ENCODE measurements around the gene NEDD4.
"Not testable (repeated sequence)": the region's sequence is repeated elsewhere in the genome, so short reads cannot be mapped to it uniquely, and the experiment has no call there.

Gene NEDD4

DNA sequence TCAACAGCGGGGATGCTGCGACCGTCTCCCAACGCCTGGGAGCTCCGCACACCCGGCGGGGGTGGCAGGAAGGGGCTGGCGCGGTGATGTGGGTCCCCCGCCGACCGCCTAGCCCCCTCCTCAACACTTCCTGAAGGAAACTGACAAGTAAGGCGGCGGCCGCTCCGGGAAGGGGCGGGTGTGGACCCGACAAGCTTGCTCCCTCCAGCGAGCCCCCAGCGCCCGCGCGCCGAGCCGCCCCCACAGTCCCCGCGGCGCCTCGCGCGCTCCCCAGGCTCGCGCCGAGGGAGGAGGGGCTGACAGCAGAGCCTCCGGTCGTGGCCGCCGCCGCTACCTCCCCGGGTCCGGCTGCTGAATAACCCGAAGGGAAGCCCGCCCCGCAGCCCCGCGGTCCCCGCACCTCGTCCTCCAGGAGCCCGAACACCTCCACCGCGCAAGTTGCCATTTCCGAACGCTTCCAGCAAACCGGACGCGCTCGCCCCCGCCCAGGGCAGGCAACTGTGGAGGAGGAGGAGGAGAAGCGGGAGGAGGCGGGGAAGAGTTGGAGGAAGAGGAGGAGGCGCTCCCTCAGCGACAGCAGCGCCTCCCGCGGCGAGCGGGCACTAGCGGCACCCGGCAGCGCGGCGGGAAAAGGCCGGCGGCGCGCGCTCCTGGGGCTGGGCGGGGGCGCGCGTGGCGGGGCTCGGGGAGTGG, at the start of gene NEDD4:
NEDD4 (minus strand) TSS at position 502 of the 693 bp plus-strand sequence; CDS start at position 445, 57 bp downstream.
- DNase-seq (ENCODE audit: low spot score) = peak; percentile 82

DNA sequence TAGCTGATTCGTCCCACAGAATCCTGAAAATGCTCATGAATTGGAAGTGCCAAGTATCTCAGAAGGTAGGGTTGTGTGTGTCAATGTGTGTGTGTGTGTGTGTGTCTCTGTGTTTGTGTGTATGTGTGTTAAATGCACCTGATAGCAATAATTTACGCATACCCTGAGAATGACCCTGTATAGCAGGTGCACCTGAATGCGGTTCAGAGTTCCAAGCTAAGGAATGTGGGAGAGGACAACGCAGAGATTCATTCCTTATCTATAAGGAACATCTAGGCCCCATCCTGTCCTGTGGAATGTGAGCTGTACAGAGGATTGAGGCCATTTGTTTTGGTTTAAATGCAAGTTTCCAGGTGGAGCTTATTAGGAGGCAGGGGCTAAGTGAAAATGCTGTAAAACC, 49.1 kb upstream of the NEDD4 start:
- DNase-seq (ENCODE audit: low spot score) = no peak

DNA sequence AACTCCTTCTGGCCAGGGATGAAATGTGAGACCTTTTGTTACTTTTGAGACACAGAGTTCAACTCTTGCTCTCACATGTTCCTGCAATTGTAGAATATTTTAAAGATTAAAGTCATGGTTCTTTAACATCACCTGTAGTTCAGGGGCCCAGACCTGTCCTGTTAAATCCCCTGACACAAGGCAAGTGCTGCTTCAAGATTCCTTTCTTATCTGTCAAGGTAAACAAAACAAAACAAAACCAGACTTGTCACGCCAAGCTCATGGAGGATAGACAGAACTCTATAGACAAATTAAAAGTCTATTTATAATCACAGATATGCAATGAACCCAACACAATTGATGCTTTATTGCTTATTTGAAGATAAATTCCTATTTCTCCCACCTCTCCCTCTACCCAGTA, 48.6 kb upstream of the NEDD4 start:
- DNase-seq (ENCODE audit: low spot score) = no peak

DNA sequence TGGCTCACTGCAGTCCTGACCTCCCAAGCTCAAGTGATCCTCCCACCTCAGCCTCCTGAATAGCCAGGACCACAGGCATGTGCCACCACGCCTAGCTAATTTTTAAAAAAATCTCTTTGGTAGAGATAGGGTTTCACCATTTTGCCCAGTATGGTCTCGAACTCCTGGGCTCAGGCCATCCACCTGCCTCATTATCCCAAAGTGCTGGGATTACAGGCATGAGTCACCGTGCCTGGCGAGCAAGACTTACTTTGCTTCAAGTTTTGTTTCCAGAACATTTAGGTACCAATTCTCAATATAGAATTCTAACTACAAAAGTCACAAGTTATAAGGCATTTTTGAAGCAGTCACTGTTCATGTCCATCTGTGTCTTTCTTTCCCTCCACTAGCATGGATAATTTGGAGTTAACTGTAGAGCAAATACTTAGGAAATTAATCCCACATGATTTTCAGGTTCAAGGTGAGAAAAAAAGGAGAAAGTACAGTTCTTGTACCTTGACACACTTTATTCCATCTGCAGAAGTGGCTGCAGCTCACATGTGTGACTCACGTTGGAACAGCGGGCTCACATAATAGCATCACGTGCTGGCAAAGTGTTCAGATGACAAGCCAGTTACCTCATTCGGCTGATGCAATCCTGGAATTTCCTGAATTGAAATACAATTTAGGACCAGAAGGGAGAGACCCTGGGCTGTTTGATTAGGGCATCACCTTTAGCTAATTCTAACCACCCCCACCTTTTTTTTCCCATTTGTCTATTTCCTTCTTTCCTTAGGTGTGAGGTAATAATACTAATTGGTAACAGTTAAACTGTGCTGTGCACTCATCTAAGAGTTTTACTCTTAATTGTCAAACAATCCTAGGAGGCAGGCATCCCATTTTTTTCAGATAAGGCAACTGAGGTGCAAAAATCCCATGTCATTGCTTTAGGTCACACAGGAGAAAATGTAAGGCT, 46.9 kb upstream of the NEDD4 start:
- no peak for DNase-seq (ENCODE audit: low spot score)

DNA sequence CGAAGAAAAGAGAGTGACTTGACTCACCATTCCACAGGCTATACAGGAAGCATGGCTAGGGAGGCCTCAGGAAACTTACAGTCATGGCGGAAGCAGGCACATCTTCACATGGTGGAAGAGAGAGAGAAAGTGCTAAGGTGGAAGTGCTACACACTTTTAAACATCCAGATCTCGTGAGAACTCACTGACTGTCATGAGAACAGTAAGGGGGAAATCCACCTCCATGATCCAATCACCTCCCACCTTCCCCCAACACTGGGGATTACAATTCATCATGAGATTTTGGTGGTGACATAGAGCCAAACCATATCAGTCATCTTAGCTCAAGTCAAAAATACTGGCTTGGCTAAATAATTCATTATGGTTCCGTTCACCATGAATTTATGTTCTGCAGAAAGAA, 45.3 kb upstream of the NEDD4 start:
- DNase-seq (ENCODE audit: low spot score) = no peak

DNA sequence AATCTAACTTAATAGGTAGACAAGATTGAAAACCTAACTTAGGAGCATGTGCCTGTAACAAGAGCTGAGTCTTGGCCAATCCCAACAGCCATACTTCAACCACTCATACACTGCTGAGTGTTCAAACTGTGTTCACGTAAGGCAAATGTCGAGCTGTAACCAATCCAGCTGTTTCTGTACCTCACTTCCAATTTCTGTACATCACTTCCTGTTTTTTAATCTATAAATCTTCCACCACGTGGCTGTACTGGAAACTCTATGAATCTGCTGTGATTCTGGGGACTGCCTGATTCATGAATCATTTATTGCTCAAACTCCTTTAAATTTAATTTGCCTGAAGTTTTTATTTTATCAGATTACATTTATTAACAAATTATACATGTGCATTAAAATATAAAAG, 44.6 kb upstream of the NEDD4 start:
- DNase-seq (ENCODE audit: low spot score) = peak; percentile 6

DNA sequence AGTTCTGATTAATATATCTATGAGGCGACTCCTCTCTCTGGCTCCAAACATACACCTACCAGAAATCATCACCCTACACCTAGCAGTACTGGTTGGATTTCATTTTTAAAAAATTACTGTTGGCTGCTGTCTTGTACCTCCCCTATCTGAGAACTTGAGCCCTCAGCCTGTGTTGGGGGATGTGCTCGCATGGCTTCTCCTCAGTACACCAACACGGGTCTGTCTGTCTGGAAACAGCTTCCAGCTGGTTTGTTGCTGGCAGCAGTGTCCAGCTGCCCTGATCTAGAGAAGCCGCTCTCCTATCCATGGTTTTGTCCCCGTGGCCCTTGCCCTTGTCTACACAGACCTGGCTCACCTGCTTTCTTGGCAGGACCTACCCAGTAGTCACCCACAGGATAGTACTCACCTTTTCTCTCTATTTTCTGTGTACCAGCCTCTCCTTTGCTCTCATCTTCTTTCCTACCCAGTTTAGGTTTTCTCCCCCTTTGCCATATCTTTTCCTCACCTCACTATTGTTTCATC, 43.2 kb upstream of the NEDD4 start:
- DNase-seq (ENCODE audit: low spot score) = no peak

DNA sequence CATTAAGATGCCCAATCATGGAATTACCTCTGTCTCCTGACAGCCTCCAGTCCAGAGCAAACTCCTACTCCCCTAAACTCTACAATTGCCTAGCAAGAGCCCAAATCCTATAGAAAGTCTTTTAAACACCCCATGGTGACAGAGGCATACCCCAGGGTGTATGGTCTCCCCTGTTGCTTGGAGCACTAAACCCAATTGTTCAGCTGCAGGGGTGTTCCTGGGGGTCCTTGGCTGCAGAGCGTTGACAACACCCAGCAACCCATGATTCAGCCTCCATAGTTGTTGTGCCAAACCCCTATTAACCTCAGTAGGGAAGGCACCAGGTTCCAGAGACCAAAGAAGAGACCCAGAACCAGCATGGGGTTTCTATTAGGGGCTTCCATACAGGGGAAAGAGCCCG, 41.8 kb upstream of the NEDD4 start:
- no peak for DNase-seq (ENCODE audit: low spot score)

DNA sequence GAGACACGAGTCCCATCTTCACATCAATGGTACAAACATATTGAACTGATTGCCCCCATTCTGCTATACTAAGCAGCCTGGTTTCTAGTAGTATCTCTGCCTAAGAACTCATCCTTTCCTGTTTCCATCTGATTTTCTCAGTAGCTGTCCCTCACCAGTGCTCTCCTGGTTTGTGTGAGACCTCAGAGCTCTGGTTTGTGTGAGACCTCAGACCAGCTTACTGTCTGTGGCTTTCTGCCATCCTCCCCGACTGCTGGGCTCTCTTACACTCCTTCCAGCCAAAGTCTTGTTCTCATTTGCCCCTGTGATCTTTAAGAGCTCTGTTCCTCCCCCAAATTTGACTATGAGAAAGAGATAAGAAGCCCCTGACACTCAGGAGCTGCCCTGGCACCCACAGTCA, 41.1 kb upstream of the NEDD4 start:
- peak; percentile 9 for DNase-seq (ENCODE audit: low spot score)

DNA sequence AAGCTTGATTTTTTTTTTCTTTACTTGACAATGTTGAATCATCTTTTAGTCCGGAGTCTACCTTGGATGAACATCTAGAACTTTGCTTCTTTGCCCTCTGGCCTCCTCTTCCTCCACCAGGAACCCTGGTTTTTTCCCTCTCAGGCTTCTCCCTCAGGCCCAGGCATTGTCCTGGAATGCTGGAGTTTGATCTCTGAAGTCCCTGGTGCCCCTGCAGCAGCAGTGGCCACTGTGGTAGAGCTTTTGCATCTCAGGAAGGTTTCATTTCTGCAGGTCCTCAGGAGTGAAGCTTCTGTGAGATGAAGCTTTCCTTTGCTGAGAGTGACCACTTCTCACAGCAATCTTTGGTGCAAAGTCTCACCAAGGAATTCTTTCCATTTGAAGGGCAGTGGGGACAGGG, 39.0 kb upstream of the NEDD4 start:
- DNase-seq (ENCODE audit: low spot score) = no peak

DNA sequence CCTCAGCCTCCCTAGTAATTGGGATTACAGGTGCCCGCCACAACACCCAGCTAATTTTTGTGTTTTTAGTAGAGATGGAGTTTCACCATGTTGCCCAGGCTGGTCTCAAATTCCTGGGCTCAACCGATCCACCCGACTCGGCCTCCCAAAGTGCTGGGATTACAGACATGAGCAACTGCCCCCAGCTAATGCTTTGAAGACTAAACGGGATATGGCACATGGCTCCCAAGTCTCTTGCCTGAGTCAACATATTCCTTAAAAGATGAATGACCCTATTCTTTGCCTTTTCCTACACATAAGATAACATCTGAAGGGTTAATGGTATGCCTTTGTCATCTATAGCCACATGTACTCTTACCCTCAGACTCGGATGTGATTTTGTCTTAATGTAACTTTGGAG, 38.4 kb upstream of the NEDD4 start:
- DNase-seq (ENCODE audit: low spot score) = no peak

DNA sequence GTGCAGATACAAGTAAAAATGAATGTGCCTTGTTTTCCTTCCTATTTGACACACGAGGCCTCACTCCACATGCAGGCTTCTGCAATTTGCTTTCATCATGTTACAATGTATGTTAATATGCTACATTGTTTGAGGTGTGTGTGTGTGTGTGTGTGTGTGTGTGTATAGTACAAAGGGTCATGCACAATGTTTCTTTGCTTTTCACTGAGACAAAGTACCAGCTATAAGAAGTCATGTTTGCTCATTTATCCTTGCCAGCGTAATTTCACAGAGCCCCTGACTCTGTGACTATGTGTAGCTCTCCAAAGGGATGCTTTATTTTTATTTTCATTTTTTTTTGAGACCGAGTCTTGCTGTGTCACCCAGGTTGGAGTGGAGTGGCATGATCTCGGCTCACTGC, 38.0 kb upstream of the NEDD4 start:
- no peak for DNase-seq (ENCODE audit: low spot score)

DNA sequence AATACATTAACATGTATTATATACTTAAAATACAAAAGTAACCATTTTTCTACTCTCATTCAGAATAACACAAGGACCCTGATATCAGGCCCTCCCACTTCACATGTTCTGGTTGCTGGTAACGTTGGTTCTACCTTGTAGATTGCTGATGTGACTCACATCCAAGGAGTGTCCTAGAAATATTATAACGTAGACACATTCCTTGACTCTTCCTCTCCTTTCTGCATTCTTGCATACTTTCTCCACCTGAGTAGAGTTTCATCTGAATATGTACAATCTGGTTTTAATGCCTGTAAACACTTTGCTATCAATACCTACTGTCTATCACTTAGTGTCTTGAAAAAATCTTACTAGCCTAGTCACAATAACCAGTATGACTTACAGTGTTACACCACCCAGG, 35.0 kb upstream of the NEDD4 start:
- no peak for DNase-seq (ENCODE audit: low spot score)

DNA sequence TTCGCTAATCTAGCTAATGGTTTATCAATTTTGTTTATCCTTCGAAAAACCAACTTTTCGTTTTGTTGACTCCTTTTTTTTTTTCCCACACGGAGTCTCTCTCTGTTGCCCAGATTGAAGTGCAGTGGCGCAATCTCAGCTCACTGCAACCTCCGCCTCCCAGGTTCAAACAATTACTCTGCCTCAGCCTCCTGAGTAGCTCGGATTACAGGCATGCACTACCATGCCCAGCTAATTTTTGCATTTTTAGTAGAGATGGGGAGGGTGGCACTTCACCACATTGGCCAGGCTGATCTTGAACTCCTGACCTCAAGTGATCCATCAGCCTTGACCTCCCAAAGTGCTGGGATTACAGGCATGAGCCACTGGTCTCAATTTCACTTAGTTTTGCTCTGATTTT, 29.7 kb upstream of the NEDD4 start:
- DNase-seq (ENCODE audit: low spot score) = not testable (repeated sequence)

DNA sequence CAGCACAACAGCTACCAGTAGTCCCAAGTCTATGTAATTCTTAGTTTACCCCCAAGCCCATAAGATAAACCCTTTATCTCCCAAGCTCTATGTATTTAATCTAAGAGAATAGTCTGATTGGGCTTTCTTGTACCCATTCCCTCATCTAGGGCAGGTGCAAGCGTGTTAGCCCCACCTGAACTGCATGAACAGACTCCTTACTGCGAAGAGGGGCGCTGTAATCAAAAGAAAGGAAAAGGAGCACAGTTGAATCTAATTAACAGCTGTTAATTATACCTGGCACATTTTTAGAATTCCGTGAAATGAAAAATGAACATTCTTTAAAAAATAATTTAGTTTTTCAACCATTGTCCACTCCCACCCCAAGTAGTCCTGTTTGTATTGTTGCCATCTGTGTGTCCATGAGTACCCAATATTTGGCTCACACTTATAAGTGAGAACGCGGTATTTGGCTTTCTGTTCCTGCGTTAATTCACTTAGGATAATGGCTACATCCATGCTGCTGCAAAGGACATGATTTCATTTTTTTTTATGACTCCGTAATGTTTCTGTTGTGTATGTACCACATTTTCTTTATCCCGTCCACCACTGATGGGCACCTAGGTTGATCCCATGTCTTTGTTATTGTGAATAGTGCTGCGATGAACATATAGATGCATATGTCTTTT, 26.5 kb upstream of the NEDD4 start:
- no peak for DNase-seq (ENCODE audit: low spot score)

DNA sequence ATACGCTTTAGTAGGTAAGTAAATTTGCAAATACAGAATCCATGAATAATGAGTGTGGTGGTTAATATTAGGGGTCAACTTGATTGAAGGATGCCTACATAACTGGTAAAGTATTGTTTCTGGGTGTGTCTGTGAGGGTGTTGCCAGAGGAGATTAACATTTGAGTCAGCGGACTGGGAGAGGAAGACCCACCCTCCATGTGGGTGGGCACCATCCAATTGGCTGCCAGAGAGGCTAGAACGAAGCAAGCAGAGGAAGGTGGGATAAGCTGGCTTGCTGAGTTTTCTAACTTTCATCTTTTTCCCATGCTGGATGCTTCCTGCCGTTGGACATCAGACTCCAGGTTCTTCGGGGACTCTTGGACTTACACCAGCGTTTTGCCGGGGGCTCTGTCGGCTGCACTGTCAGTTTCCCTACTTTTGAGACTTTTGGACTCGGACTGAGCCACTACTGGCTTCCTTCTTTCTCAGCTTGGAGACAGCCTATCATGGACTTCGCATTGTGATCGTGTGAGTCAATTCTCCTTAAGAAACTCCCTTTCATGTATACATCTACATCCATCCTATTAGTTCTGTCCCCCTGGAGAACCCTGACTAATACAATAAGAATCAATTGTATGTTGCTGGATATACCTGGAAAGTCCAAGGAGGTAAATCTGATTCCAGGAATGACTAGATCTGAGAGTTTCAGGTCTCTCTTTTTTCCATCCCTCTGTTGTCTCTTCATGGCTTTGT, 25.8 kb upstream of the NEDD4 start:
- no peak for DNase-seq (ENCODE audit: low spot score)

DNA sequence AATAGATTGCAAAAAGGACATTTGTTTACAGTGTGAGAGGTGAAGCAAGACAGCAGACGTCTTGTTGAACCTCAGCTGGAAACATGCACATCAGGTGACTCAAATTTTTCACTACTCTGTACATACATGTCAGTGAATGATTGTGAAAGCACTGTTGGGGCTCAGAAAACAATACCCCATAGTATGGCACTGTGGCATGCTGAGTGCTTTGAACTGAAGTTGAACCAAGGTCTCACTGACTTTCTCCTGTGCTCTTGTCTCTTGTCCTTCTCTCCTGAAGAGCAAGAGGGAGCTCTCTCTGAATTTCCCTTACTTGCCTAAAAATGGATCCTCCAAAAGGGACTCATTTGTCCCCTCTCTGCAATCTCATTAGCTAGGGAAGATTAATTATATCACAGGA, 24.5 kb upstream of the NEDD4 start:
- no peak for DNase-seq (ENCODE audit: low spot score)

DNA sequence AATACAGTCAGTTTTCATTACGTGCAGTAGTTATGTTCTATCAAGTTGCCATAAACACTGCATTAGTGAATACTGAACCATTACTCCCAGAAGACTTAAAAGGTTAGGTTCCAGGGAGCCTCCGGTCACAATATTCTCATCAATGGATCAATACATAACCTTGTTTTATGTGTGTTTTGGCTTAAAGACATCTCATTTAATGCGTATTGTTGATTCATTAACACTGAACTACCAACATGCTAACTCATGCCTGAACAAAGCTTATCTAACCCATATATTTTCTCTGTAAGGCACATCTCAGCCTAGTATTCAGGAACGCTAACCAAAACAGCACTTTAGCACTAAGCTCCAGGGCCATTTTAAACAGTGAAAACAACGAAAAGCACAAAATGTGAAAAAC, 24.1 kb upstream of the NEDD4 start:
- DNase-seq (ENCODE audit: low spot score) = no peak

DNA sequence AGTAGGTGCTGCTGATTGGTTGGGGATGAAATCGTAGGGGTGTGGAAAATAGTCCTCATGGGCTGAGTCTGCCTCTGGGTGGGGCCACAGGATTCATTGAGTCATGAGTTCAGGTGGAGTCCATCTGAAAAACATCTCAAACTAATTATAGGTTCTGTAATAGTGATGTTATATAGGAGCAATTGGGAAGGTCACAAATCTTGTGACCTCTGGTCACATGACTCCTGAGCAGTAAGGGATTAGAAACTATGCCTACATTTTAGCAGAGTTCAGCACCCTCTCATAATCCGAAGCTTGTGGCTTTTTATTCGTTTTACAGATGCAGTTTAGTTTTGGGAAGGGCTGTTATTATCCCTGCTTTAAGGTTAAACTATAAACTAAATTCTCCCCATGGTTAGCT, 22.9 kb upstream of the NEDD4 start:
- no peak for DNase-seq (ENCODE audit: low spot score)

DNA sequence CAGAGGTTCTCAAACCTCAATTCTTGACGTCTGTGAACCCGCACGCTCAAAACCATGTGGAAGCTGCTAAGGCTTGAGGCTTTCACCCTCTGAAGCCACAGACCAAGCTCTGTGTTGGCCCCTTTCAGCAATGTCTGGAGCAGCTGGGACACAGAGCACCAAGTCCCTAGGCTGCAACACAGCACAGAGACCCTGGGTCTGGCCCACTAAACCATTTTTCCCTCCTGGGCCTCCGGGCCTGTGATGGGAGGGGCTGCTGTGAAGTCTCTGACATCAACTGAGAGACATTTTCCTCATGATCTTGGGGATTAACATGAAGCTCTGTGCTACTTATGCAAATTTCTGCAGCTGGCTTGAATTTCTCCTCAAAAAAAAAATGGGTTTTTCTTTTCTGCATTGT, 21.3 kb upstream of the NEDD4 start:
- no peak for DNase-seq (ENCODE audit: low spot score)

DNA sequence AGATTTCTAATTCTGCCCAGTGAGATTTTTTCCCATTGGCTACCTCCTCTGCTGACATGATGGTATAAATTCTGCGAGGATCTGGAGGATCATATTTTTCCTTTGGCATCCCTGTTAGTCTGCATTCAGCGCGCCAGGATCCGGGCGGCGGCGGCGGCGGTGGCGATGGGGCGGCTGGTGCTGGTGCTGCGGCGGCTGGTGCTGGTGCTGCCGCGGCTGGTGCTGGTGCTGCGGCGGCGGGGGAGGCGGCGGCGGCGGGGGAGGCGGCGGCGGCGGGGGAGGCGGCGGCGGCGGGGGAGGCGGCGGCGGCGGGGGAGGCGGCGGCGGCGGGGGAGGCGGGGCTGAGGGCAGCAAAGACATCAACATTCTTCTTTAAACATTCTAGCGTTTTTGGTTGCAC, 13.6 kb upstream of the NEDD4 start:
- not testable (repeated sequence) for DNase-seq (ENCODE audit: low spot score)

DNA sequence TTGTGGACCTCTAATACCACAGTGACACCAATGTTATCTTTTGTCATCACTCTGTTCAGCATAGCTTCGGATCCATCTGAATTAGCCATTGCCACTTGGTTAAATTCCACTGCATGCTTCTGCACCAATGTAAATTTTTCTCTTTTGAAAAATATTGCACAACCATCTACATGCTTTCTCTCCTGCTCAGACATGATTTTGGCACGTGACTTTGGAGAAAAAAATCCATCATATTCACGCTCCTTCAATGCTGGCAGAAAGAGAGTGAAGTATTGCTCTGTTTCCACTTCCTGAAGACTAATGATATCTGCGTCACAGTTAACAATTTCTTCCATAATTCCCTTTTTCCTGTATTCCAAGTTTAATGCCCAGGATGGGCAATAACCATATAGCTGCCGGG, 13.0 kb upstream of the NEDD4 start:
- not testable (repeated sequence) for DNase-seq (ENCODE audit: low spot score)

Measured in activated CD4-positive, alpha-beta T cell treated with anti-CD3 and anti-CD28 coated beads, Interleukin-2, Interleukin-4, amounts not matched to agents 100 ng/mL and 50 ng/mL, durations not matched to agents 16 hours and 8 hours (primary cell).